OCI-LY7 (cell line): ENCODE data around the gene NME9. TPM values are rescaled to one million over a fixed set of nuclear protein-coding genes. Genes with fewer than 3 reads are reported as not detected.

Experiments used
- BruUV-seq: library from RNA; stranded (reverse); fragments of 400-500 nt; replicated peaks from 2 replicates; lab custom pipeline; 2021; lab: Mats Ljungman, UMichigan
- CTCF ChIA-PET: fragments of 300-600 bp; sonication (Branson Sonifier 250); formaldehyde crosslinking; loops from one replicate; lab custom pipeline; 2022; ENCODE audit warnings: antibody characterized with exemption; ENCODE audit not compliant: unreplicated experiment; lab: Charles Lee
- POLR2A ChIA-PET: fragments of 300-600 bp; sonication (Branson Sonifier 250); formaldehyde crosslinking; loops from one replicate; lab custom pipeline; 2022; ENCODE audit warnings: antibody characterized with exemption; lab: Charles Lee
- DNase-seq: peaks from one replicate; pipeline ENCODE4 v3.0.0-alpha.2; 2015; ENCODE audit warnings: low spot score
- H2AFZ ChIP-seq: fragments of 200-600 bp; sonication (generic), shearing (Covaris generic); 2 replicates; pipeline ENCODE4 v1.6.1; 2014; ENCODE audit warnings: mild to moderate bottlenecking, antibody characterized with exemption, low read length, moderate library complexity
- H3K27ac ChIP-seq: fragments of 200-600 bp; sonication (generic); 2 replicates; pipeline ENCODE4 v1.5.1; 2014; ENCODE audit warnings: mixed run types, low read depth, mild to moderate bottlenecking, moderate library complexity, low read length, inconsistent platforms; ENCODE audit not compliant: poor library complexity, severe bottlenecking
- H3K36me3 ChIP-seq: fragments of 200-600 bp; sonication (generic); 2 replicates; pipeline ENCODE4 v1.6.1; 2014; ENCODE audit warnings: mild to moderate bottlenecking, antibody characterized with exemption, low read length, moderate library complexity, mixed read lengths; ENCODE audit not compliant: insufficient read depth
- H3K4me1 ChIP-seq: fragments of 200-600 bp; sonication (generic); 2 replicates; pipeline ENCODE4 v1.5.1; 2014; ENCODE audit warnings: mild to moderate bottlenecking, low read length; ENCODE audit not compliant: insufficient read depth, poor library complexity, severe bottlenecking
- H3K4me2 ChIP-seq: fragments of 200-600 bp; sonication (generic); 2 replicates; pipeline ENCODE4 v1.6.1; 2014; ENCODE audit warnings: mild to moderate bottlenecking, low read length
- H3K4me3 ChIP-seq: fragments of 200-600 bp; sonication (generic); 2 replicates; pipeline ENCODE4 v1.5.1; 2014; ENCODE audit warnings: mild to moderate bottlenecking, low read depth, low read length; ENCODE audit not compliant: poor library complexity, severe bottlenecking
- H3K79me2 ChIP-seq: fragments of 200-600 bp; sonication (generic); 2 replicates; pipeline ENCODE4 v1.6.1; 2016; ENCODE audit warnings: low read depth, mild to moderate bottlenecking, low read length, moderate library complexity, mixed read lengths; ENCODE audit not compliant: insufficient read depth
- H3K9me2 ChIP-seq: fragments of 200-600 bp; sonication (generic); 2 replicates; pipeline ENCODE4 v1.6.1; 2016; ENCODE audit warnings: mild to moderate bottlenecking, low read length, mixed read lengths; ENCODE audit not compliant: insufficient read depth
- H3K9me3 ChIP-seq: fragments of 200-600 bp; sonication (generic); 2 replicates; pipeline ENCODE4 v1.6.1; 2014; ENCODE audit warnings: mild to moderate bottlenecking, mixed run types, low read length, mixed read lengths
- H4K20me1 ChIP-seq: fragments of 200-600 bp; sonication (generic); 2 replicates; pipeline ENCODE4 v1.6.1; 2014; ENCODE audit warnings: mild to moderate bottlenecking, antibody characterized with exemption, low read length, moderate library complexity, mixed read lengths; ENCODE audit not compliant: insufficient read depth
- EZH2phosphoT487 ChIP-seq: fragments of 200-600 bp; sonication (generic); IDR thresholded peaks from 2 replicates; pipeline ENCODE4 v1.6.1; 2018; ENCODE audit warnings: low read depth, borderline replicate concordance, mild to moderate bottlenecking, mixed run types, antibody characterized with exemption, low read length, moderate library complexity, mixed read lengths
- intact Hi-C: fragments of 100-400 bp; cut with micrococcal nuclease; formaldehyde crosslinking; loops from one replicate; pipeline ENCODE4 v1.10.0; 2022; ENCODE audit not compliant: unreplicated experiment
- total RNA-seq, 2 experiments: library from RNA; depleted of rRNA in 1 of 2; stranded (reverse); fragments of >200 nt in 1 of 2; shearing (Covaris generic) in 1 of 2; gene quantifications; 2 replicates each; pipeline ENCODE4 v1.2.3, GENCODE V29; 2014 to 2022
- TF ChIP-seq, protein P1 (sequence below): fragments of 200-600 bp; sonication (generic); conservative IDR thresholded peaks from 2 replicates; pipeline ENCODE4 v1.5.1; 2014; ENCODE audit warnings: mild to moderate bottlenecking, antibody characterized with exemption, low read length, moderate library complexity, mixed read lengths

Gene NME9
- total RNA-seq, 2 experiments from 2014 or later = not detected

DNA sequence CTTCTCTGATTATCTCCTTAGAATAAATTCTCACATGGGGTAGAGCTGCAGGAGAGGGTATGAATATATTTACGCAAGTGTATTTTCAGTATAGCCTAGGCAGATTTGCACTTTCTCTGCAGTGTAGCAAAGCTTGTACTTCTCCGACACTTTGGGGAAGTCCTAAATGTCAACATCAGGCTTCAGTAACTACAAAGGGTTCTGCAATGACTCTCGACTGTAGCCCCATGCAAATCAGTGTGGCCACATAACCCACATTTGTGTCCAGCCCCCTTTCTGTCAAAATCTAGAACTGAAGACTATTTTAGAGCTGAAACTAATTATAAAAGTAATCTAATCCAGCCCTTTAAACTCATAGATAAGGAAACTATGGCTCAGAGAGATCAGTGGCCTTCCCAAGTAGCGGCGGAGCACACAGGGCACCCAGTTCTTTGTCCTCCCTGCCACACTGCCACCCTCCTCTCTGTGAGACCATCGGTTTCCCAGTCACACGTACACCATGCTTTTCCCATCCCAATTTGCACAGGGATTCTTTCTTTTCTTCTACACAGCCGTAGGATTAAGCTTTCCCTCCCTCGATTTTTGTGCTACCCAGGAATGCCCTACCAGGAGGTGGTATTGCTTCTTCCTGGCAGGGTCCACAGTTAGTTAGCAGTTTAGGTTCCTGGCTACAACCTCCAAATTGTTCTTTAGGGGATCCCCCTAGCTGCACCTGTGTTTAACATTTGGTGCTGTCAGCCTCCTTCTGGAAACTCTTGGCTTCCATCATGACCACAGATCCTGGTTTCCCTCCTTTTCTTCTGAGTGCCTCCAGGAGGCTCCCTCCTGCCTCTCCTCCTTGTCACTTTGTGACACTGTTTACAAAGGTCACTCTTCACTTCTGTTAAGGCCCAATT is 41.7 kb upstream of the NME9 start:
- TF ChIP-seq EZH2phosphoT487 = no peak
- TF ChIP-seq, protein P1, sequence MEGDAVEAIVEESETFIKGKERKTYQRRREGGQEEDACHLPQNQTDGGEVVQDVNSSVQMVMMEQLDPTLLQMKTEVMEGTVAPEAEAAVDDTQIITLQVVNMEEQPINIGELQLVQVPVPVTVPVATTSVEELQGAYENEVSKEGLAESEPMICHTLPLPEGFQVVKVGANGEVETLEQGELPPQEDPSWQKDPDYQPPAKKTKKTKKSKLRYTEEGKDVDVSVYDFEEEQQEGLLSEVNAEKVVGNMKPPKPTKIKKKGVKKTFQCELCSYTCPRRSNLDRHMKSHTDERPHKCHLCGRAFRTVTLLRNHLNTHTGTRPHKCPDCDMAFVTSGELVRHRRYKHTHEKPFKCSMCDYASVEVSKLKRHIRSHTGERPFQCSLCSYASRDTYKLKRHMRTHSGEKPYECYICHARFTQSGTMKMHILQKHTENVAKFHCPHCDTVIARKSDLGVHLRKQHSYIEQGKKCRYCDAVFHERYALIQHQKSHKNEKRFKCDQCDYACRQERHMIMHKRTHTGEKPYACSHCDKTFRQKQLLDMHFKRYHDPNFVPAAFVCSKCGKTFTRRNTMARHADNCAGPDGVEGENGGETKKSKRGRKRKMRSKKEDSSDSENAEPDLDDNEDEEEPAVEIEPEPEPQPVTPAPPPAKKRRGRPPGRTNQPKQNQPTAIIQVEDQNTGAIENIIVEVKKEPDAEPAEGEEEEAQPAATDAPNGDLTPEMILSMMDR = no peak
- intact Hi-C loops = no loop called here
- peak; percentile 54 for DNase-seq

DNA sequence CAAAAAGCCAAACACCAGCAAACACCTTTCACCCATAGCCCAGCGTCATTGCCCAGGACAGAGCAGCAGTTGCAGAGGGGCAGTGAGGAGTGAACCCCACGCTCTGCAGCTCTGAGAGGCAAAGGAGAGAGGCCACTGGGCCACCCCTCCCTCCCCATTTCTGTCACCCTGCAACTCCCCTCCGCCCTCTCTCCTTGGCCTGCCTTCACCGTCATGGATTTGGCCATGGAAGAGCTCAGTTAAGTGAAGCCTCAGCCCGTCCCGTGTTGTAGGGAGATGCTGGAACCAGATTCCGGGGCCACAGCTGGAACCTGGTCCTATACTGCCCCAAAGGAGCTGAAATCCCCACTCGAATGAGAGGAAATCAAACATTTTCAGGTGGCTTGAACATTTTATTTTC is 40.7 kb upstream of the NME9 start:
- H2AFZ ChIP-seq = no peak overlapping the region
- H3K9me2 ChIP-seq = no peaks in the 10 kb centered on the region
- TF ChIP-seq, protein P1 = no peak
- CTCF ChIA-PET = no interaction called here
- H3K4me2 ChIP-seq = no peak overlapping the region
- H3K9me3 ChIP-seq = no peaks in the 10 kb centered on the region
- no peaks in the 10 kb centered on the region for H3K36me3 ChIP-seq
- intact Hi-C loops = no loop called here
- POLR2A ChIA-PET = interaction anchor here (0.7 kb wide), 1 partner anchor 1458 kb away, joined by 3 read pairs; no protein-coding TSS in a partner anchor
- H3K79me2 ChIP-seq = no peaks in the 10 kb centered on the region
- H3K4me1 ChIP-seq = peaks cover 17% of the 10 kb centered on the region
- DNase-seq = no peak
- H3K4me3 ChIP-seq = no peak overlapping the region
- H4K20me1 ChIP-seq = no peaks in the 10 kb centered on the region
- no TSS peak for BruUV-seq
- no peak overlapping the region for H3K27ac ChIP-seq

More for the DNA sequence above, 41.7 kb upstream of the NME9 start:
- BruUV-seq = no TSS peak
- Histone ChIP-seq H3K9me3 (no peaks in the 10 kb centered on the region), H3K79me2 (no peaks in the 10 kb centered on the region), H3K36me3 (no peaks in the 10 kb centered on the region), H3K9me2 (no peaks in the 10 kb centered on the region), H3K4me2 (peak overlapping the region; percentile 12; the same call in 1 of the 2 replicates), H4K20me1 (no peaks in the 10 kb centered on the region), H2AFZ (no peak overlapping the region), H3K4me3 (no peak overlapping the region), H3K4me1 (peaks cover 17% of the 10 kb centered on the region), H3K27ac (no peak overlapping the region)
- ChIA-PET POLR2A (interaction anchor here (0.6 to 0.7 kb wide), 3 partner anchors 23 to 1457 kb away, joined by 3 read pairs; no protein-coding TSS in a partner anchor), CTCF (no interaction called here)
